ENCODE measurements around the gene TMEM212. TPM values are rescaled to one million over a fixed set of nuclear protein-coding genes. Genes with fewer than 3 reads are reported as not detected.

TMEM212 gene
- total and polyA plus RNA-seq, 2 of the 13 experiments (the other 11 are each of a cell fraction or from before 2014, with no cell fraction given) = not detected

DNA sequence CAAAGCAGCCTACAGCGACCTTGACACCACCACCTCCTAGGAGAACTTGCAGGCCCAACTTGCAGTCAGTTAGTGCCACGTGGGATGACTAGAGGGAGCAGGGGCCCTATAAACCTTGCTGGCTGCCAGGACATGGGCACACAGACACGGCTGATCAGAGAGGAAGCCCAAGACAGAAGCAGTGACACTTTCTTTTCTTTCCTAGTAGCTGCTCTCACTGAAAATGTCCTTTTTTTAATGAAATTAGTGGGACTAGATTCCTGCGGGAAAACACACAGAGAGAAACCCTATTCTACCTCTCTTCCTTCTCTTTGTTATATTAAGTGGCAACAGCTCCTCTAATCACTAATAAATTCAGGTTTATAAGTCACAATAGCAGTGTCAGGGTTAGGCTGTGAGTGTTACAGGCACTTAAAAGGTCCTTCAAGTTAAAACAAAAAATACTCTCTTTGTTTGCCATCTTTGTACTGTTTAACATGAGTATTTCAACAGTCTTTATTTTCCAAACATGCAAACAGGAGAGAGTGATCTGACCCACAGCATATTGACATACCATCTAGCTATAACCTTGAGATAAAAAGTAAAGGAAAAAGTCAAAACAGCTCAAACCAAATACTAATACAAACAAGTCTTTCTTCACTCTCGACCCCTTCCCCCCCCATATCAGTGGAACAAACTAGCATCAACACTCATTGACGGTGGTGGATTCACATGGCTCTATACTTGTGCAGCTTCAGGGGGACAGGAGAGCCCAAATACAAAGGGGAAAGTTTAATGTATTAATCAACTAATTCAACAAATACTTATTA is 2.1 kb upstream of the TMEM212 start (continued):
- TF ChIP-seq, protein P1, sequence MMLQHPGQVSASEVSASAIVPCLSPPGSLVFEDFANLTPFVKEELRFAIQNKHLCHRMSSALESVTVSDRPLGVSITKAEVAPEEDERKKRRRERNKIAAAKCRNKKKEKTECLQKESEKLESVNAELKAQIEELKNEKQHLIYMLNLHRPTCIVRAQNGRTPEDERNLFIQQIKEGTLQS (CRISPR knock-in tag; IDR thresholded peaks at IDR 0.05) = peak; percentile 63; the same call in 1 of the 2 replicates
- TF ChIP-seq ZSCAN22 (CRISPR knock-in tag; IDR thresholded peaks at IDR 0.05) (0 out of 2 replicates have a peak, but pooled peaks have one; percentile 59), AKAP8 (CRISPR knock-in tag; IDR thresholded peaks at IDR 0.05) (peak; percentile 27; the same call in 1 of the 2 replicates), KLF13 (CRISPR knock-in tag; IDR thresholded peaks at IDR 0.05) (no peak), KLF6 (CRISPR knock-in tag; IDR thresholded peaks at IDR 0.05) (peak; percentile 77; the same call in 1 of the 2 replicates), TCF7L2 (IDR thresholded peaks at IDR 0.05; ENCODE audit: low read depth, low read length) (peak; percentile 87), MTA1 (CRISPR knock-in tag; IDR thresholded peaks at IDR 0.05; ENCODE audit: borderline replicate concordance) (peak; percentile 94), MXI1 (IDR thresholded peaks at IDR 0.05; ENCODE audit: borderline replicate concordance, low read depth, low read length) (0 out of 3 replicates have a peak, but pooled peaks have one; percentile 26), CHD2 (IDR thresholded peaks at IDR 0.05; ENCODE audit: low read depth, low read length) (0 out of 2 replicates have a peak, but pooled peaks have one; percentile 31), GATA4 (IDR thresholded peaks at IDR 0.05; ENCODE audit: borderline replicate concordance, low read depth) (peak; percentile 99), ARNT2 (CRISPR knock-in tag; IDR thresholded peaks at IDR 0.05; ENCODE audit: low read depth) (no peak), CBX2 (IDR thresholded peaks at IDR 0.05; ENCODE audit: low read depth, low read length) (no peak), CBX2 (CRISPR knock-in tag; IDR thresholded peaks at IDR 0.05; ENCODE audit: low read depth) (no peak), RCOR2 (CRISPR knock-in tag; IDR thresholded peaks at IDR 0.05) (peak; percentile 81), GATAD1 (CRISPR knock-in tag; IDR thresholded peaks at IDR 0.05) (peak; percentile 44), ZNF350 (CRISPR knock-in tag; IDR thresholded peaks at IDR 0.05; ENCODE audit: borderline replicate concordance, low read depth) (peak; percentile 49; the same call in 1 of the 2 replicates), KLF15 (CRISPR knock-in tag; IDR thresholded peaks at IDR 0.05; ENCODE audit: borderline replicate concordance) (no peak), ARNTL (CRISPR knock-in tag; IDR thresholded peaks at IDR 0.05) (peak; percentile 73; the same call in 1 of the 2 replicates), BRD4 (CRISPR knock-in tag; IDR thresholded peaks at IDR 0.05) (peak; percentile 95)
- TF ChIP-seq, protein P2, sequence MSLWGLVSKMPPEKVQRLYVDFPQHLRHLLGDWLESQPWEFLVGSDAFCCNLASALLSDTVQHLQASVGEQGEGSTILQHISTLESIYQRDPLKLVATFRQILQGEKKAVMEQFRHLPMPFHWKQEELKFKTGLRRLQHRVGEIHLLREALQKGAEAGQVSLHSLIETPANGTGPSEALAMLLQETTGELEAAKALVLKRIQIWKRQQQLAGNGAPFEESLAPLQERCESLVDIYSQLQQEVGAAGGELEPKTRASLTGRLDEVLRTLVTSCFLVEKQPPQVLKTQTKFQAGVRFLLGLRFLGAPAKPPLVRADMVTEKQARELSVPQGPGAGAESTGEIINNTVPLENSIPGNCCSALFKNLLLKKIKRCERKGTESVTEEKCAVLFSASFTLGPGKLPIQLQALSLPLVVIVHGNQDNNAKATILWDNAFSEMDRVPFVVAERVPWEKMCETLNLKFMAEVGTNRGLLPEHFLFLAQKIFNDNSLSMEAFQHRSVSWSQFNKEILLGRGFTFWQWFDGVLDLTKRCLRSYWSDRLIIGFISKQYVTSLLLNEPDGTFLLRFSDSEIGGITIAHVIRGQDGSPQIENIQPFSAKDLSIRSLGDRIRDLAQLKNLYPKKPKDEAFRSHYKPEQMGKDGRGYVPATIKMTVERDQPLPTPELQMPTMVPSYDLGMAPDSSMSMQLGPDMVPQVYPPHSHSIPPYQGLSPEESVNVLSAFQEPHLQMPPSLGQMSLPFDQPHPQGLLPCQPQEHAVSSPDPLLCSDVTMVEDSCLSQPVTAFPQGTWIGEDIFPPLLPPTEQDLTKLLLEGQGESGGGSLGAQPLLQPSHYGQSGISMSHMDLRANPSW (CRISPR knock-in tag; IDR thresholded peaks at IDR 0.05; ENCODE audit: borderline replicate concordance) = peak; percentile 96
- TF ChIP-seq, protein P3, sequence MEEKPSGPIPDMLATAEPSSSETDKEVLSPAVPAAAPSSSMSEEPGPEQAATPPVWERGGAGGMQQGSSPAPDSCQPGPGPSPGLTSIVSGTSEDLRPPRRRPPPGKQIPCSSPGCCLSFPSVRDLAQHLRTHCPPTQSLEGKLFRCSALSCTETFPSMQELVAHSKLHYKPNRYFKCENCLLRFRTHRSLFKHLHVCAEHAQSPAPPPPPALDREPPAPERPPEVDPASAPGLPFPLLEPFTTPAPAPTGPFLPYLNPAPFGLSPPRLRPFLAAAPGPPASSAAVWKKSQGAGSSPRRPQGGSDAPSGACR (CRISPR knock-in tag; IDR thresholded peaks at IDR 0.05) = peak; percentile 96
- TF ChIP-seq, protein P4, sequence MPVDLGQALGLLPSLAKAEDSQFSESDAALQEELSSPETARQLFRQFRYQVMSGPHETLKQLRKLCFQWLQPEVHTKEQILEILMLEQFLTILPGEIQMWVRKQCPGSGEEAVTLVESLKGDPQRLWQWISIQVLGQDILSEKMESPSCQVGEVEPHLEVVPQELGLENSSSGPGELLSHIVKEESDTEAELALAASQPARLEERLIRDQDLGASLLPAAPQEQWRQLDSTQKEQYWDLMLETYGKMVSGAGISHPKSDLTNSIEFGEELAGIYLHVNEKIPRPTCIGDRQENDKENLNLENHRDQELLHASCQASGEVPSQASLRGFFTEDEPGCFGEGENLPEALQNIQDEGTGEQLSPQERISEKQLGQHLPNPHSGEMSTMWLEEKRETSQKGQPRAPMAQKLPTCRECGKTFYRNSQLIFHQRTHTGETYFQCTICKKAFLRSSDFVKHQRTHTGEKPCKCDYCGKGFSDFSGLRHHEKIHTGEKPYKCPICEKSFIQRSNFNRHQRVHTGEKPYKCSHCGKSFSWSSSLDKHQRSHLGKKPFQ (CRISPR knock-in tag; IDR thresholded peaks at IDR 0.05; ENCODE audit: insufficient replicate concordance) = no peak
- TF ChIP-seq, protein P5, sequence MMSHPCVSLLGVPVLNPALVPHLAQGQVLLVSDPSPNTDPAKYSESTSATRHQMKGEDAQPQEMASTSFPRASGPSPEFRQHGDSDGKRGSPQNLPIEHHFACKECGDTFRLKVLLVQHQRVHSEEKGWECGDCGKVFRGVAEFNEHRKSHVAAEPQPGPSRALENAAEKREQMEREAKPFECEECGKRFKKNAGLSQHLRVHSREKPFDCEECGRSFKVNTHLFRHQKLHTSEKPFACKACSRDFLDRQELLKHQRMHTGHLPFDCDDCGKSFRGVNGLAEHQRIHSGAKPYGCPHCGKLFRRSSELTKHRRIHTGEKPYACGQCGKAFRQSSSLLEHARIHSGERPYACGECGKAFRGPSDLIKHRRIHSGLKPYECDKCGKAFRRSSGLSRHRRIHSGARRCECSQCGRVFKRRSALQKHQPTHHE (CRISPR knock-in tag; IDR thresholded peaks at IDR 0.05; ENCODE audit: borderline replicate concordance) = no peak

All from HepG2 (cell line).